K562 (cell line): ENCODE measurements around the gene GPR162.

Experiments used
- ARID2 ChIP-seq: fragments of 450-650 bp; IDR thresholded peaks from 2 replicates; pipeline ENCODE4 v1.6.1; 2017; ENCODE audit warnings: antibody characterized with exemption, mild to moderate bottlenecking
- ELF4 ChIP-seq: fragments of 450-650 bp; formaldehyde crosslinking; IDR thresholded peaks from 2 replicates; pipeline ENCODE4 v1.4.0; 2022; ENCODE audit warnings: missing genetic modification characterization
- IRF2 ChIP-seq: sonication (generic); formaldehyde crosslinking; IDR thresholded peaks from 2 replicates; pipeline ENCODE4 v1.8.1; 2022; ENCODE audit warnings: mild to moderate bottlenecking, missing genetic modification reagents
- JUNB ChIP-seq: fragments of 450-650 bp; formaldehyde crosslinking; conservative IDR thresholded peaks from 2 replicates; pipeline ENCODE4 v1.4.0; 2020; ENCODE audit warnings: mild to moderate bottlenecking
- MEIS2 ChIP-seq: fragments of 450-650 bp; IDR thresholded peaks from 2 replicates; pipeline ENCODE4 v1.6.1; 2014; ENCODE audit warnings: mild to moderate bottlenecking; ENCODE audit not compliant: partially characterized antibody
- OTX1 ChIP-seq: fragments of 450-650 bp; formaldehyde crosslinking; IDR thresholded peaks from 2 replicates; pipeline ENCODE4 v1.4.0; 2022; ENCODE audit warnings: mild to moderate bottlenecking
- SRF ChIP-seq, 2 experiments: fragments of 250-450, 450-650 bp in 1 of 2; sonication (Bioruptor Pico) in 1 of 2; sonication (generic) in 1 of 2; formaldehyde crosslinking; IDR thresholded peaks; 2 replicates each; pipeline versions ENCODE4 v1.5.0 to v1.5.1; 2020 to 2022; ENCODE audit warnings: mild to moderate bottlenecking in 1 of 2, missing genetic modification reagents in 1 of 2
- ZFX ChIP-seq: sonication (generic); formaldehyde crosslinking; IDR thresholded peaks from 2 replicates; pipeline ENCODE4 v1.8.0; 2022; ENCODE audit warnings: mild to moderate bottlenecking, missing genetic modification reagents, moderate library complexity
- ZNF764 ChIP-seq: fragments of 250-450 bp; sonication (Bioruptor Pico); IDR thresholded peaks from 2 replicates; pipeline ENCODE4 v1.4.0; 2020; ENCODE audit warnings: low read depth, mild to moderate bottlenecking, moderate library complexity
- TF ChIP-seq, protein P1 (sequence below), 3 experiments: IDR thresholded peaks in 2 of 3; conservative IDR thresholded peaks in 1 of 3; 2 replicates each; pipeline ENCODE4 v1.5.1; 2011 to 2012; ENCODE audit warnings: low read length in 3 of 3, mild to moderate bottlenecking in 3 of 3, control low read depth in 2 of 3, improper control_type of control experiment in 1 of 3, inconsistent platforms in 1 of 3, low read depth in 1 of 3, mixed read lengths in 1 of 3, moderate library complexity in 1 of 3; ENCODE audit not compliant: insufficient read depth in 2 of 3
- TF ChIP-seq, protein P2 (sequence below): fragments of 250-450 bp; sonication (Bioruptor Pico); IDR thresholded peaks from 2 replicates; pipeline ENCODE4 v1.8.0; 2021; ENCODE audit warnings: moderate library complexity, mild to moderate bottlenecking, inconsistent platforms
- TF ChIP-seq, protein P3 (sequence below): sonication (generic); formaldehyde crosslinking; IDR thresholded peaks from 2 replicates; pipeline ENCODE4 v1.8.1; 2022; ENCODE audit warnings: missing genetic modification reagents

DNA sequence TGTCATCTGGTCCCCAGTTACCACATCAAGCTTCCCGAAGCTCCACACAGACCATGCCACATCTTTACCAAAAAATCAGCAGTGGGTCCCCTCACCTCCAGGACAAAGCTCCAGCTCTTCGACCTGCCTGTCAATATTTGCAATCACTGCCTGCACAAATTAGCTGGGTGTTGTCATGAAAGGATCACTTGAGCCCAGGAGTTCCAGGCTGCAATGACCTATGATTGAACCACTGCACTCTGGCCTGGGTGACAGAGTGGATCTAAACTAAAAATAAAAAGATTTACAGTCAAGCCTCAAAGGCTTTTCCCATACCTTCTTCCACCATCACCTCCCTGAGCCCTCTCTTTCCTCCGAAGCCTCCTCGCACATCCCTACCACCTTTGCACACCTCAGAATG is 25.0 kb upstream of the GPR162 start:
- TF ChIP-seq, protein P1, sequence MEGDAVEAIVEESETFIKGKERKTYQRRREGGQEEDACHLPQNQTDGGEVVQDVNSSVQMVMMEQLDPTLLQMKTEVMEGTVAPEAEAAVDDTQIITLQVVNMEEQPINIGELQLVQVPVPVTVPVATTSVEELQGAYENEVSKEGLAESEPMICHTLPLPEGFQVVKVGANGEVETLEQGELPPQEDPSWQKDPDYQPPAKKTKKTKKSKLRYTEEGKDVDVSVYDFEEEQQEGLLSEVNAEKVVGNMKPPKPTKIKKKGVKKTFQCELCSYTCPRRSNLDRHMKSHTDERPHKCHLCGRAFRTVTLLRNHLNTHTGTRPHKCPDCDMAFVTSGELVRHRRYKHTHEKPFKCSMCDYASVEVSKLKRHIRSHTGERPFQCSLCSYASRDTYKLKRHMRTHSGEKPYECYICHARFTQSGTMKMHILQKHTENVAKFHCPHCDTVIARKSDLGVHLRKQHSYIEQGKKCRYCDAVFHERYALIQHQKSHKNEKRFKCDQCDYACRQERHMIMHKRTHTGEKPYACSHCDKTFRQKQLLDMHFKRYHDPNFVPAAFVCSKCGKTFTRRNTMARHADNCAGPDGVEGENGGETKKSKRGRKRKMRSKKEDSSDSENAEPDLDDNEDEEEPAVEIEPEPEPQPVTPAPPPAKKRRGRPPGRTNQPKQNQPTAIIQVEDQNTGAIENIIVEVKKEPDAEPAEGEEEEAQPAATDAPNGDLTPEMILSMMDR (IDR thresholded peaks at IDR 0.05 in 2 of 3, conservative IDR thresholded peaks at IDR 0.05 in 1 of 3; ENCODE audit: insufficient read depth in 2 of 3, low read depth in 1 of 3, low read length in 3 of 3): no peak
- no peak for TF ChIP-seq ARID2
- TF ChIP-seq, protein P2, sequence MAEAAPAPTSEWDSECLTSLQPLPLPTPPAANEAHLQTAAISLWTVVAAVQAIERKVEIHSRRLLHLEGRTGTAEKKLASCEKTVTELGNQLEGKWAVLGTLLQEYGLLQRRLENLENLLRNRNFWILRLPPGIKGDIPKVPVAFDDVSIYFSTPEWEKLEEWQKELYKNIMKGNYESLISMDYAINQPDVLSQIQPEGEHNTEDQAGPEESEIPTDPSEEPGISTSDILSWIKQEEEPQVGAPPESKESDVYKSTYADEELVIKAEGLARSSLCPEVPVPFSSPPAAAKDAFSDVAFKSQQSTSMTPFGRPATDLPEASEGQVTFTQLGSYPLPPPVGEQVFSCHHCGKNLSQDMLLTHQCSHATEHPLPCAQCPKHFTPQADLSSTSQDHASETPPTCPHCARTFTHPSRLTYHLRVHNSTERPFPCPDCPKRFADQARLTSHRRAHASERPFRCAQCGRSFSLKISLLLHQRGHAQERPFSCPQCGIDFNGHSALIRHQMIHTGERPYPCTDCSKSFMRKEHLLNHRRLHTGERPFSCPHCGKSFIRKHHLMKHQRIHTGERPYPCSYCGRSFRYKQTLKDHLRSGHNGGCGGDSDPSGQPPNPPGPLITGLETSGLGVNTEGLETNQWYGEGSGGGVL (CRISPR knock-in tag): no peak
- no peak for TF ChIP-seq ELF4 (CRISPR knock-in tag)
- TF ChIP-seq IRF2: no peak
- no peak for TF ChIP-seq ZNF764 (CRISPR knock-in tag)
- no peak for TF ChIP-seq ZFX
- TF ChIP-seq, protein P3, sequence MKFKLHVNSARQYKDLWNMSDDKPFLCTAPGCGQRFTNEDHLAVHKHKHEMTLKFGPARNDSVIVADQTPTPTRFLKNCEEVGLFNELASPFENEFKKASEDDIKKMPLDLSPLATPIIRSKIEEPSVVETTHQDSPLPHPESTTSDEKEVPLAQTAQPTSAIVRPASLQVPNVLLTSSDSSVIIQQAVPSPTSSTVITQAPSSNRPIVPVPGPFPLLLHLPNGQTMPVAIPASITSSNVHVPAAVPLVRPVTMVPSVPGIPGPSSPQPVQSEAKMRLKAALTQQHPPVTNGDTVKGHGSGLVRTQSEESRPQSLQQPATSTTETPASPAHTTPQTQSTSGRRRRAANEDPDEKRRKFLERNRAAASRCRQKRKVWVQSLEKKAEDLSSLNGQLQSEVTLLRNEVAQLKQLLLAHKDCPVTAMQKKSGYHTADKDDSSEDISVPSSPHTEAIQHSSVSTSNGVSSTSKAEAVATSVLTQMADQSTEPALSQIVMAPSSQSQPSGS: no peak
- TF ChIP-seq JUNB (CRISPR knock-in tag): no peak
- no peak for TF ChIP-seq MEIS2
- TF ChIP-seq OTX1 (CRISPR knock-in tag): no peak
- no peak for TF ChIP-seq SRF (CRISPR knock-in tag; IDR thresholded peaks at IDR 0.05)
